NCI-H510A treated with DMSO at 0.1 percent for 48 hours (cell line): Measurements from ENCODE around the gene MRRF.

Experiments used
- DNase-seq: peaks from one replicate; lab custom pipeline; 2025; lab: John Stamatoyannopoulos, UW

MRRF gene, protein sequence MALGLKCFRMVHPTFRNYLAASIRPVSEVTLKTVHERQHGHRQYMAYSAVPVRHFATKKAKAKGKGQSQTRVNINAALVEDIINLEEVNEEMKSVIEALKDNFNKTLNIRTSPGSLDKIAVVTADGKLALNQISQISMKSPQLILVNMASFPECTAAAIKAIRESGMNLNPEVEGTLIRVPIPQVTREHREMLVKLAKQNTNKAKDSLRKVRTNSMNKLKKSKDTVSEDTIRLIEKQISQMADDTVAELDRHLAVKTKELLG

GRCh38 chr9:122264360-122265148 lies at the start of gene MRRF, which contains the start of gene RBM18:
TSS of gene MRRF (plus strand) at chr9:122264882. CDS start at chr9:122270892, 6,010 bp downstream.
TSS of gene RBM18 (minus strand) at chr9:122264840. CDS start at chr9:122261492, 3,348 bp downstream.
- peak; percentile 80 for DNase-seq

GRCh38 chr9:122215663-122216062 lies 49.0 kb upstream of the MRRF start:
- no peak for DNase-seq

DNA sequence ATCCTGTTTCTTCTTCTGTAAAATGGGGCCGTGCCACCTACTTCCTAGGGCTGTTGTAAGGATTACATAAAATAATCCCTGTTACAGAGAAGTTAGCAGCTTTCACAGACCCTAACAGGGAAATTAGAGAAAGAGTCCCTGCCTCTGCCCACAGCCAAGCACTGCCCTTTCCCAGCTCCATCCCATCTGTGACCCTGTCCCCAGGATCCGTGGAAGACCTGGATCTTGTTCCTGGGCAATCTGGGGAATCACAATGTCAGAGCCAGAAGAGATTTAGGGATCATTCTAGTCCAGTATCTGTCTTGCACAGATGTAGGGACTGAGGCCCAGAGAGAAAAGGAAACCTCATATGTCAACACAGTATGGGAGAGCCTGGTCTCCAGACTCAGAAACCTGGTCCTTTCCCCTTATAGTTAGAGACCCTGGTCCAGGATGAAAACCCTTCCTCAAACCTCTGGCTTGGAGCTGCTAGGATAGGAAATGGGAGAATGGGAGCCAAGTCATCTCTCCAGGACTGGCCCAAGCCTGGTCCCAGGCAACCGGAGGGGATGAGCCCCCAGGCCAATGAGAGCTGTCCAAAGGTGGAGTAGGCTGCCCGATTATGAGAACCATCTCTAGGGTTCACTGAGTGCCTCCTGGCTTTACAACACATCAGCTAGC lies 48.4 kb upstream of the MRRF start:
- no peak for DNase-seq

DNA sequence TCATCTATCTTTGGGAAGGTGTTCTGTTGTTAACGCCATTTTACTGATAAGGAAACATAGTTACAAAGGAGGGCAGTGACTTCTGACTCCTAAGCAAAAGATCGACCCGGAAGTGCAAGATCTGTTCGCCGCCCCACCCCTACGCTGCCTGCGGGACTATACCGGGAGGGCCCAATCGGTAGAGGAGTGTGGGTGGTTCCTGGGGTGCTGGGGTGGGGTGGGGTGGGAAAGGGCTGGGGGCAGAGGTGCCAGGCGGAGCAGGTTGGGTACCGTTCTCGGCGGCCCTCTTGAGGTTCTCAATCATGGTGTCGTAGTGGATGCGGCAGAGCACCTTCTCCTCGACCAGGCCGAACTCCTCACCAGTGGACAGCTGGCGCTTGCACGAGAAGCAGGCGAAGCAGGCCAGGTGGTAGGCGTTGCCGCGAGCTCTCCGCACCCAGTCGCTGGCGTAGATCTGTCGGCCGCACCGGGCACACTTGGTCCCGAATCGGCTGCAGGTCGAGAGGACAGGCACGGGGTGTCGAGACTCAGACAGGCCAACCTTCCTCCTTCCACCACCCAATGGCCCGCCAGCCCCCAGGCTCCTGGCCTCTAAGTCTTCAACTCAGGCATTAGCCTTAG lies 47.8 kb upstream of the MRRF start:
- DNase-seq = no peak

DNA sequence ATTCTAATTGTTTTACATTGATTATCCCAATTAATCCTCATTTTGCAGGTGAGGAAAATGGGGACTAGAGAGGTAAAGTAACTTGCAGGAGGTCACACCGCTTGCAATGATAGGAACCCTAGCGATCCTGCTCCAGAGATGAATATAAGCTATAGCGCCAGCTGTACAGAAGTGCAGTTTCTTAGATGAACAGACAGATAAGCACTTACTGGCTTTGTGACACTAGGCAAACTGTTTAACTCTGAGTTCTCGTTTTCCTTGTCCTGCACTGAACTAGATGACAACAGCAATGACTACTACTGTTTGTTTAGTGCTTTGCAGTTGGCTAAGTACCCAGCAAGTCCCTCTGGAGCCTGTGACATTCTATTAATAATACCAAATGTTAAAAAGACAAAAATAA lies 47.0 kb upstream of the MRRF start:
- DNase-seq = peak; percentile 8

DNA sequence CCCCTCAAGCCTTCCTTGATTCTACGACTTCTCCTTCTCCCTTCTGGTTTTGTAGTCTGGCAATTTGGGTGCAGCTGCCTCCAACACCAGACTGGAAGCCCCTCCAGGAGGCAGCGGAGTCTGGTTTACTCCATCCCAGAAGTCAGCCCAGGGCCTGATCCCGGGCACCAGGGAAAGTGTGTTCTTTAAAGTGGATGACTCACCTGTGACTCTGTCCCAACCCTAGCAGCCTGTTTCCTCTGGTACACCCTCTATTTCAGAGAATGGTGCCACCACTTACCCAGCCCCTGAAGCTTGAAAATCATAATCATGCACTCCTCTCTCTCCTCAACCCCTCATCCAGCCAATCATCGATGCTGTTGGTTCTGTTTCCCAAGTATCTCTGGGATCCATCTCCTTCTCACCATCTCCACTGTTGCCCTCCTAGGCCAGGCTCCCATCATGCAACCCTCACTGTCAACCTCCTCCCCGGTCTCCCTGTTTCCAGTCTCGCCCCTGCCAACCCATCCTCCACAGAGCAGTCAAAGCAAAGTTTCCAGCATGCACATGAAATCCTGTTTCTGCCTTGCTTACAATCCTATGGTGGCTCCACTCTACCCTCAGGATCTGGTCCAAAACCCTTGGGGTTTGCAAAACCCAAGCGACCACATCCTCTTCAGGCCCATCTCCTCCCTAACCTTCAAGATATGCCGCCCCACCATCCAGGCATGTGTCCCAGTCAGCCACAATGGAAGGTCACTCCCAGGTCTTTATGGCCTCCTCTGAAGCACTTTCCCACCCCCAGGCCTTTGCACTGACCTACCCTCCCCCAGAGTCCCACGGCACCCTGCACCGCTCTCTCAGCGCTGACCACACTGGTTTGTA lies 46.4 kb upstream of the MRRF start:
- DNase-seq = no peak

DNA sequence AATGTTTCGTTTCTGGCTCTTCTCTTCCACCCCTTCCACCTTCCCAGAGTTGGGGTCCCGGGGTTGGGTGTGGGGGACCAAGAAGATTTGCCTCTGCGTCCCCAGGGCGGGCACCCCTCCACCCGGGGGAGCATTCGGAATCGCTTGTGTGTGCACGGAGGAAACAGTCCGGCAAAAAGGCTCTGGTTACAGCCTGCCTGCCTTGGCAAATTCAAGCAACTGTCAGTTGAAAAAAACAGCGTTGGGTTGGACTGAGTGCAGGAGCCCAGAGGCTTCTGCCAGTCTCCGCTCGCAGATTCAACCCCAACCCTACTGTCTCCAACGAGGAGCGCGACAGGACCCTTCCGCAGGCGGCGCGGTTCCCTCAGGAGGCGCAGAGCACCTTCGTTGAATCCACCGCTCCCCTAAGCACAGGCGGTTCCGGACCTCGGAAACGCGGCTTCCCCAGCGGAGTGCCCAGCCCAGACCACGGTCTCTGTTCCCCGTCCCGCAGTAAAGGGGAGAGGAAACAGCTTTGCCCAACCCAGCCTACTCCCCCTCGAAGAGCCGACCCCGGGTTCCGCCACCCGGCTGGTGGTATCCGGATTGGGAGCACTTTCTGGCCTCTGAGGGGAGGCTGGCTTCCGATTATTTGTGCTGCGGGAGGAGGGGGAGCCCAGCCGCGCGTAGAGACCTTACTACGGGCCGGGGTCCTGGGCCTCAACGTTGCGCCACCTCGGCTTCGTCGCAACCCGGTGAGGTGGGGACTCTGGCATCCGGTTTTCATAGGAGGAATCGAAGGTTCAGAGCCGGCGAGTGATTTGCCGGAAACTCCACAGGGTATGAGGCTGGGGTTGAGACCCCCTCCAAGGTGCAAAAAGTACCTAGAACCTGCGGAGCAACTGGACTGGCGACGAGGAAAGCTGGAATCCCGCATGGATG lies 45.5 kb upstream of the MRRF start:
- no peak for DNase-seq

- no peak for DNase-seq
Observed at GRCh38 chr9:122219856-122220672, 44.6 kb upstream of the MRRF start.

GRCh38 chr9:122220673-122221182 lies 44.0 kb upstream of the MRRF start:
- DNase-seq = no peak

DNA sequence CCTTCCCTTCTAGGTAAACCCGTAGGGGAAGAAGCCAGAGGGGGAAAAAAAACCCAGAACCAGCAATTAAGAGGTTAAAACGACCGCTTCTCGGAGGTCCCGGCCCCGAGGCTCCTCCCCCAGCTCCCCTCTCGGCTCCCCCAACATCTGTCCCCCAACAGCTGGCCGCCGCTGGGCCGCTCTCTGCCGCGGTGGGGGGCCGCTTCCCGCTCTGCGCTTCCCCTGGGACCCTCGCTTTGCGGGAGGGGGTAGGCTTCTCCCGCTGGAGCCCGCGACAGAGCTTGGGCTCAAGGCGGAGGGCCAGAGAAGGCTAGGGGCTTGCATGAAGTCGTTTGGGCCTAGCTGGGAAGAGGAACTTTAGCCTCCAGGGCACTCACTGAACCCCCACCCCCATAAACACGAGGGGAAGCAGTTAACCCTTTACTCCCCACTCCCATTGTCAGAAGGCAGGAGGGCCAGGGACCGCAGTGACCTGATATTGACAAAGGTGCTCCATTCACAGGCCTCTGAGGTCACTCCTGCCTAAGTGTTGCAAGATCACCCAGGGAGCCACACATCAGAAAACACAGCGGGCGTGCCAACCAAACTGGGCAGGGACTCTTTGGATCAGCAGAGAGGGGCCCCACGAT lies 43.4 kb upstream of the MRRF start:
- no peak for DNase-seq

GRCh38 chr9:122222791-122223190 lies 41.9 kb upstream of the MRRF start:
- no peak for DNase-seq

DNA sequence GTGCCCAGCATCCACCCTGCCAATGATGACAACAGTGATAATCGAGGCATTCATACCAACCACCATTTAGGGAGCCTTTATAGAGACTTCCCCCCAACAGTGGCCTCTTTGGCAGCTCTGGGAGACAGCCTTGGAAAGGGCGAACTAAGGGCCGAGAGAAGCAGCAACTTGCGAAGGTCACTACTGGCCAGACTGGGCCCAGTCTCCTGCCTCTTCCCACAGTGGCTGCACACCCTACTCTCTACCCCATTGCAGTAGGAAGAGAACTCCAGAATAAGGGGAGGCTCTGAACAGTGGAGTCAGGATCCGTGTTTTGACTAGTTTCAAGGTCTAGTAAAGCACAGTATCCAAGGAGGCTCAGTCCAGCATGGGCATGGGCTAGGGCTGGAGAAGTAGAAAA lies 41.2 kb upstream of the MRRF start:
- no peak for DNase-seq

DNA sequence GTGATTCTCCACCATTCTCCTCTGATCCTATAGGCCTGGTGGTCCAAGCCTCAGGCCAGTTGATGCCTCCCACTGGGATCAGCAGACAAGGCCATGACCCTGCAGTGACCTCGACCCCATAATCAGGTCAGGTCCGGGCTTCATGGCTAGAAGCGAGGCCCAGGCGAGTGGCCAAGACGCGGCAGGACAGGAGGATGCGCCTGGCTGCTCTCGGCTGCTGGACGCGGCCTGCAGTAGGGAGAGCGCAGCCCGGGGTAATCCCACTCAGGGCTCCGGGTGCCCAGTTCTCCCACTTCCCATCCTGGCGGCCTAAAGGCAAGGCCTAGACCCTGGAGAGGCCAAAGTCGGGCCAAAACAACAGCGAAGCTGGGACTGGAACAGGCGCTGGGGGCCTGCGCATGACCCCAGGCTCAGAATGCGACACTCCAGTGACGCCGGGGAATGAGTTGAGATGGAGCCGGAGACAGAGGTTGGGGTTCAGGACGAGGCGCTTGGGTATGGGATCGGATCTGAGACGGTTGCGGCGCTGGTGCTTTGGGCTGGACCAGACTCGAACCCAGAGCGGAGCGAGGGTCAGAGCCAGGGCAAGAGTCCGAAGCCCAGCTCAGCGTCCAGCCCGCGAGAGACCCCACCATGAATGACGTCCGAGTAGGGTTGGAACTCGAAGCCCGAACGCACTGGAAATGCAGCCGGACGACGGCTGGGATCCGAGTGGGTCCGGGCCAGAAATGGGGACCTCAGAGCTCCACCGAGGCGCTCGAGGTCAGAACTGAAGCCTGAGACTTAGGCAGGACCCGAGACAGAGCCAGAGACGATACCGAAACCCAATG lies 39.2 kb upstream of the MRRF start:
- DNase-seq = no peak

DNA sequence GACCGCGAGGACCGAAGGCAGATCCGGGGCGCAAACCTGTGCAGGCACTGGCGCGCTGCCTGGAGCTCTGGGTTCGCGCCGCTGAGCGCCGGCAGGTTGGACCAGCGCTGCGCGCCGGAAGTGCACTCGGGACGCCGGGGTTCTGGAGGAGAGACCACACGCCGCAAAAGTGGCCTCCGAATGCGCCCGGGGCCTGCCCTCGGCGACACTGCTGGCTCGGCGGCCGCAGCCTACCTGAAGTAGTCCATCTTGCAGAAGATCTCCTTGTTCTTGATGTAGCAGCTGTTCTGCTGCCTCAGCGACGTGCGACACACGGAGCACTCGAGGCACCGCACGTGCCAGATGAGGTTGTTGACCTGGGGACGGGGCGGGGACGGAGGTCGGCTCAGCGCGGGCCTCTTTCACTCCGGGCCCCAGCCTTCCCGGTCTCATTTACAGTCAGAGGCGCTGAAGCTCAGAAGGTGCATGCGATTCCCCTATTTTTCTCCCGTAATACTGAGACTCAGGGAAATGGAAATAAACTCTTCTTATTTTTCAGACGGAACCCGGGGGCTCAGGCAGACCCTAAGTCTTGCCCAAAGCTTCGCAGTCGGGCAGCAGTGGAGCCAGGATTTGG lies 38.4 kb upstream of the MRRF start:
- no peak for DNase-seq

DNA sequence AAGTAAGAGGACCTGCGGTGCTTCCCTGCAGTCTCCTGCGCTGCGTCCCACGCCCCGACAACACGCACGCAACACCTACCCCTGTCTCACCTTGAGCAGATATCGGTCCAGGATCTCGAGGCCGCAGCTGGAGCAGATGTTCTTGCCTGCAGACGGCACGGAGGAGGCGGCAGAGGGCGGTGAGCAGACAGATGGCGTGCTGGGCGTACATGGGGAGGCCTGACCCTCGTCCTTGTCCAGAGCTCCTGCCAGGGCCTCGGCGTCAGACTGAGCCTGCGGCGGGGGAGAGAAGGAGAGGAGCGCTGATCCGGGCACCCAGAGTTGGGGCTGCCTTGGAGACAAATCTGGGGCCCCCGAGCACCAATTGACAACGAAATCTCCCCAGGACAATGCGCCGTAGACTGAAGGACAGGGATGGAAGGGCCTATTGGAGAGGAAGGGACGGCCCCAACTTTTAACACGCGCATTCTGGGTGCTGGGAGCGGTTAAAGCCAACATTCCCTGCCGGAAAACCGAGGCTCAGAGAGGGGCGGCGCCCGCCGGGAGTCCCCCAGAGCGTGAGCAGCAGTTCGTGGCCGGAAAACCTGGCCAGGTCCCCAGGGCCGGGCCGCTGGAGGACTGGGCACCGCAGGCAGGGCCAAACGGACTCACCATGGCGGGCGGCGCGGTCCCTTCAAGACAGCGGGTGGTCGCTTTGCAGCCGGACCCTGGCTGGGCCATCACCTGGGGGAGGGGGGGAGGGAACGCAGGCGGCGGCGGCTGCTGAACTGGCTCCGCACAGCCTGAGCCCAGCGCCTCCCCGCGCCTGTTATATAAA lies 37.7 kb upstream of the MRRF start:
- DNase-seq = no peak

DNA sequence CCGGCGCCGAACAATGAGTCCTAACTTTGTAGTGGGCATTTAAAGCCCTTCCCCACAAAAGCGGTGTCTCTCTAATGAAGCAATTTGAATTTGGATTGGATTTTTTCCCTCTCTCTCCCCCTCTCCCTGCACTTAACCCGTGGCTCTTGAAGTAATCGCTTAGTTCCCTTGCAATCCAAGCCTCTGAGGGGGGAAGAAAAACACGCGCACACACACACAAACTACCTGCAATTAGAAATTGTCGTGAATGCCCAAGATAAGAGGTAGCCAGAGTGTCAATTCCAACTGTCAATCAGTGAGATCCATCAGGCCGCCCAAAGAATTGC lies 37.1 kb upstream of the MRRF start:
- DNase-seq = no peak

DNA sequence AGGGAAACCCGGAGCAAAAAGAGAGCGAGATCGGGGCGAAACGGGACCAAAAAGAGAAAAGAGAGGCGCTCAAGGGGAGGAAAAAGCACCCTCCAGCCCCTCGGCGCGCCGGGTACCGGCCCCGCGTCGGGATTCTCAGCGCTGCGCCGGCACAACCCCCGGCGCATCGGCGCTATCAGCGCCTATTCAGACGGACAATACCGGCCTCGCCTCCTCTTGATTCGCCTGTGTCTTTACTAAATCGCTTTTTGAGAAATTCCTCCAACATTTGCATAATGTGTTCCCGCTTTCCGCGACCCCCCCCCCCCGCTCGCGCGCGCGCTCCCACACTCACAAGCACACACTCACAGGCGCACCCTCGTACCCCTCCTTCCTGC lies 36.5 kb upstream of the MRRF start:
- DNase-seq = no peak
